ENCODE data around the gene KCTD17. TPM values are rescaled to one million over a fixed set of nuclear protein-coding genes. Genes with fewer than 3 reads are reported as not detected.

Gene KCTD17
- total and polyA plus RNA-seq, 3 experiments from 2014 or later: 12.9 to 44.8 (median 40.8) TPM

DNA sequence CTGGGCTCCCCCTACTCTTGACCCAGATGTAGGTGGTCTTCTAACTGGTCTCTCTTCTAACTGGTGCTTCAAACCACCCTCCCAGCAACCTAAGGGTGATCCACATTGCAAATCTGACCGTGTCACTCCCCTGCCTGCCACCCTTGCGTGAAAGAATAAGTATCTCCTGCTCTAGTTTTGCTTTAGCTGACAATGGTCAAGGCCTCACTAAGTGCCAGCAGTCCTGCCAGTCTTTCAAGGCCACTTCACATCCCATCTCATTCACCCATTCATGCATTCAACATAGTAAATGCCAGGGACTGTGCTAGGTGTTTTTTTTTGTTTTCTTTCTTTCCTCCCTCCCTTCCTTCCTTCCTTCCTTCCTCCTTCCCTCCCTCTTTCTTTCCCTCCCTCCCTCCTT is 2.3 kb upstream of the KCTD17 start:
- H3K4me1 ChIP-seq (ENCODE audit: insufficient read depth, low read length): peaks cover 10% of the 10 kb centered on the region
- H3K9me3 Mint-ChIP-seq: no peaks in the 10 kb centered on the region
- H3K36me3 ChIP-seq (ENCODE audit: insufficient read depth, low read length): no peaks in the 10 kb centered on the region
- CTCF ChIA-PET: no interaction called here
- H3K4me1 Mint-ChIP-seq: peaks cover 11 to 20% (median 11%) of the 10 kb centered on the region in 3 donors
- no peaks in the 10 kb centered on the region for H3K27me3 Mint-ChIP-seq
- H3K27ac Mint-ChIP-seq: no peak overlapping the region
- no peaks in the 10 kb centered on the region for H3K27me3 ChIP-seq (ENCODE audit: insufficient read depth, low read length, poor library complexity, severe bottlenecking)
- peaks cover 0 to 8% (median 0%) of the 10 kb centered on the region in 3 donors for H3K36me3 Mint-ChIP-seq
- no peak overlapping the region for H3K4me3 ChIP-seq (ENCODE audit: low read length)
- no peak overlapping the region for H3K27ac ChIP-seq (ENCODE audit: low read depth, low read length)
- DNase-seq: no peak
- POLR2A ChIA-PET: no interaction called here
- no peak overlapping the region for H3K4me3 Mint-ChIP-seq
- no peaks in the 10 kb centered on the region for H3K9me3 ChIP-seq (ENCODE audit: low read length)

DNA sequence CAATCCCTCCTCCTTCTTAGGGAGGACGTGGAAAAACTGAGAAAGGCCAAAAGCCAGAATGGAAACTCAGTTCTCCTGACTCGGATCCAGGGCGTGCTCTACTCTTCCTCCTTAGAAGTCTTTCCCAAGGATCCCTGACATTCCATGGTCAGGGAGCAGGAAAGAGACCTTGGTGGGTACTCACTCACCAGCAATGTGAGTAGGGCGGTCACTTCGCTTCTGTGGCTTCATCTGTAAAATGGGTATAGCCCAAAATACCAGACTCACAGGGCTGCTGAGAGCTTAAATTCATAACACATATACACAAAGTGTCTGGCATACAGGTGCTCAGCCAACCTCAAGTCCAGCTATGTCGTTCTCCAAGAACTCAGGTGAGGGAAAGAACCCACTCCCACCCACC is 629 bp upstream of the KCTD17 start:
- H3K4me3 ChIP-seq (ENCODE audit: low read length): no peak overlapping the region
- H3K27ac ChIP-seq (ENCODE audit: low read depth, low read length): no peak overlapping the region
- Mint-ChIP-seq H3K27ac (no peak overlapping the region), H3K4me3 (peak overlapping the region in 5 of 7 donors; percentile 70 to 81 (median 80)), H3K9me3 (no peaks in the 10 kb centered on the region), H3K4me1 (peaks cover 6 to 20% (median 11%) of the 10 kb centered on the region in 3 donors), H3K36me3 (peaks cover 0 to 23% (median 3%) of the 10 kb centered on the region in 3 donors), H3K27me3 (no peaks in the 10 kb centered on the region)
- H3K4me1 ChIP-seq (ENCODE audit: insufficient read depth, low read length): peaks cover 10% of the 10 kb centered on the region
- no peaks in the 10 kb centered on the region for H3K9me3 ChIP-seq (ENCODE audit: low read length)
- no peaks in the 10 kb centered on the region for H3K27me3 ChIP-seq (ENCODE audit: insufficient read depth, low read length, poor library complexity, severe bottlenecking)
- ChIA-PET POLR2A (interaction anchor here (0.8 to 0.9 kb wide), 2 partner anchors 19 to 149 kb away, joined by 3 to 4 read pairs; no protein-coding TSS in a partner anchor), CTCF (interaction anchor here (1.5 kb wide), 2 partner anchors 149 to 516 kb away, joined by 3 to 5 read pairs; no protein-coding TSS in a partner anchor)
- no peak for DNase-seq
- peaks cover 11% of the 10 kb centered on the region for H3K36me3 ChIP-seq (ENCODE audit: insufficient read depth, low read length)

DNA sequence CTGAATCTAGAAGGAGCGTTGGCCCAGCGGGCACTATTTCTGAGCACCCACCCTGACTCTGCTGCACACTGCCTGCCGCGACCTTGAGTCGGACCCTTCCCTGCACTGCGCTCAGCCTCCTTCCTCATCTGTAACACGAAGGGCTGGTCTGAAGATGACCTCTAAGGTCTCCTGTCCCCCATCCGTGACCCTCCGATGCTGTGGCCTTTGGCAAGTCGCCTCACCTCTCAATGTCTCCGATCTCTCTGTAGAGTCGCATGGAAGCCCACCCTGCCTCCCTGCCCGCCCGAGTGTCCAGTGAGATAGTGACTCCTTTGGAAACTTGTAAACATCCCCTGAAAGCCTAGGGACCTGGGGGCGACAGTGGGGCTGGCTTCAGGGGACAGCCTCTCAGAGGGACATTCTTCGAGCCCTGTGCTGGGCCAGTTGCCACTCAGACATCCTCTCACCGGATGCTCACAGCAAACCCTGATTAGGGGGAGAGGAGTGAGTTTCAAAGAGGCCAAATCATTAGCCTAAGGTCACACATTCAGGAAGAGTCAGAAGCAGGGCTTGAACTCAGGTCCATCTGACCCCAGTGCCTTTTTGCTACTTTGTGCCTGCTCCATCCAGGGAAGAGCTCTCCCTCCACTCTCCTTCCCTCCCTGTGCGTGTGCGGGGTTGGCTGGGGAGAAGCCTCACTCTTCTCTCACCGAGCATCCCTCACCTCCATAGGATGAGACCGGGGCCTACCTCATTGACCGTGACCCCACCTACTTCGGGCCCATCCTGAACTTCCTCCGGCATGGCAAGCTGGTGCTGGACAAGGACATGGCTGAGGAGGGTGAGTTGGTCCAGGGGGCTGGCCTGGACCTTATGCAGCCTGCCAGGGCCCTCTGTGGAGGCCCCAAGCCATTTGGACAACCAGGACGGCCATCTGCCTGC is 1.1 kb downstream of the KCTD17 start:
- Mint-ChIP-seq H3K36me3 (peaks cover 0 to 40% (median 4%) of the 10 kb centered on the region in 3 donors), H3K27me3 (no peaks in the 10 kb centered on the region), H3K4me3 (peak overlapping the region; percentile 77 to 88 (median 84)), H3K4me1 (peaks cover 6 to 20% (median 11%) of the 10 kb centered on the region in 3 donors), H3K9me3 (no peaks in the 10 kb centered on the region), H3K27ac (peak overlapping the region in 7 of 8 donors; percentile 45 to 93 (median 86))
- ChIA-PET CTCF (interaction anchor here (1.5 kb wide), 1 partner anchor 514 kb away, joined by 3 read pairs; no protein-coding TSS in a partner anchor), POLR2A (no interaction called here)
- Histone ChIP-seq H3K36me3 (ENCODE audit: insufficient read depth, low read length) (peaks cover 11% of the 10 kb centered on the region), H3K27ac (ENCODE audit: low read depth, low read length) (no peak overlapping the region), H3K9me3 (ENCODE audit: low read length) (no peaks in the 10 kb centered on the region), H3K27me3 (ENCODE audit: insufficient read depth, low read length, poor library complexity, severe bottlenecking) (no peaks in the 10 kb centered on the region), H3K4me3 (ENCODE audit: low read length) (no peak overlapping the region), H3K4me1 (ENCODE audit: insufficient read depth, low read length) (peaks cover 10% of the 10 kb centered on the region)
- DNase-seq: no peak

DNA sequence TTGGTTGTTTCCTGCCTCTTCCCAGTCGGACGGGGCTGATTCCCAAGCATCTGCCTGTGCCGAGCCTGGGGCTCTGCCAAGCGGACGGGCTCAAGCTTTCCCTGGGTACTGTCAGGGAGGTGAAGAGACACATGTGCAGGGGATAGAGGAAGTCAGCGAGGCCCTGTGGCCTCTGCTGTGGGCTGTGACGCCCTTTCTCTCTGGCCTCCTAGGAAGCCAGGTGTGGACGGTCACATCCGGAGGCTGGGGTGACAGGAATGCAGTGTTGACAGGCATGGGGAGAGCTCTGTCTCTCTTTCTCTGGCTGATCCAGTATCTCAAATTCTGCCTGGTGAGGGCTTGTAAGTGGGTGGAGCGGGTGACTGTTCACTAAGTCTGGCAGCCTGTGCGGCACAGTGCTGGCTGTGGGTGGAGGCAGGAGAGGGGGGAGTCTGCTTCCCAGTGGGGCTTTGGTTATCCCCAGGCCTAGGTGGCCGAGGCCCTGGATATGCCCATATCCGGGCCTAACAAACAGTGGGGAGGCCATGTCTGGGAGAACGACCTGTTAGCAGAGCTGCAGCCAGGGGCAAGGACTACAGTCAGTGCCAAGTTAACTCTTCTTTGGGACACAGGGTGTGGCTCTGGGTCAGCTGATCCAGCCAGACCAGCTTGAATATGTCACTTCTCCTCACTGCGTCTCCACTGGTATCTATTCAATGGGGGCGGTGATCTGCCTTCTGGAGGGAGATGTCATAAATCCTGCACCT is 1.9 kb downstream of the KCTD17 start:
- Histone ChIP-seq H3K4me1 (ENCODE audit: insufficient read depth, low read length) (peaks cover 10% of the 10 kb centered on the region), H3K4me3 (ENCODE audit: low read length) (no peak overlapping the region), H3K36me3 (ENCODE audit: insufficient read depth, low read length) (peaks cover 11% of the 10 kb centered on the region), H3K27ac (ENCODE audit: low read depth, low read length) (no peak overlapping the region), H3K9me3 (ENCODE audit: low read length) (no peaks in the 10 kb centered on the region), H3K27me3 (ENCODE audit: insufficient read depth, low read length, poor library complexity, severe bottlenecking) (no peaks in the 10 kb centered on the region)
- Mint-ChIP-seq H3K27ac (peak overlapping the region in 3 of 8 donors; percentile 33 to 85 (median 38)), H3K4me1 (peaks cover 6 to 20% (median 11%) of the 10 kb centered on the region in 3 donors), H3K4me3 (peak overlapping the region in 5 of 7 donors; percentile 57 to 88 (median 82)), H3K27me3 (no peaks in the 10 kb centered on the region), H3K36me3 (peaks cover 0 to 47% (median 4%) of the 10 kb centered on the region in 3 donors), H3K9me3 (no peaks in the 10 kb centered on the region)
- CTCF ChIA-PET: no interaction called here
- POLR2A ChIA-PET: no interaction called here
- no peak for DNase-seq

DNA sequence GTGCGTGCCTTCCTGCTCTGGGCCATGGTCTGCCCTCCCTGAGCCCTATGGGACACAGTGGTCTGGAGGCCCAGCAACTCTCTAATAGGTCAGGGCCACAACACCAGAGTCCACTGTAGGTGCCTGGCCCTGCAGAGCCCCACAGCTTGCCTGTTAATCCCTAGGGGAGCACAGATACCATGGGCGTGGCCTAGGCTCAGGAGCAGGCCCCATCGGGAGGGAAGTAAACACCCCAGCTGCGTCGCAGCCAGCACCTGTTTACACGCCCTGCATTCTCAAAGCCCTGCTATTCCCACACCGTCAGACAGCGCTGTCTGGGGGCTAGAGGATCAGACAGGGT is 2.5 kb downstream of the KCTD17 start:
- no peaks in the 10 kb centered on the region for H3K9me3 Mint-ChIP-seq
- H3K9me3 ChIP-seq (ENCODE audit: low read length): no peaks in the 10 kb centered on the region
- DNase-seq: no peak
- H3K27me3 Mint-ChIP-seq: no peaks in the 10 kb centered on the region
- peaks cover 11% of the 10 kb centered on the region for H3K36me3 ChIP-seq (ENCODE audit: insufficient read depth, low read length)
- H3K27me3 ChIP-seq (ENCODE audit: insufficient read depth, low read length, poor library complexity, severe bottlenecking): no peaks in the 10 kb centered on the region
- H3K27ac Mint-ChIP-seq: peak overlapping the region in 1 of 8 donors; percentile 59
- H3K4me1 ChIP-seq (ENCODE audit: insufficient read depth, low read length): peaks cover 10% of the 10 kb centered on the region
- peaks cover 6 to 20% (median 11%) of the 10 kb centered on the region in 3 donors for H3K4me1 Mint-ChIP-seq
- H3K27ac ChIP-seq (ENCODE audit: low read depth, low read length): no peak overlapping the region
- no peak overlapping the region for H3K4me3 ChIP-seq (ENCODE audit: low read length)
- ChIA-PET POLR2A (no interaction called here), CTCF (no interaction called here)
- H3K4me3 Mint-ChIP-seq: peak overlapping the region in 5 of 7 donors; percentile 12 to 82 (median 57)
- H3K36me3 Mint-ChIP-seq: peaks cover 0 to 47% (median 4%) of the 10 kb centered on the region in 3 donors

DNA sequence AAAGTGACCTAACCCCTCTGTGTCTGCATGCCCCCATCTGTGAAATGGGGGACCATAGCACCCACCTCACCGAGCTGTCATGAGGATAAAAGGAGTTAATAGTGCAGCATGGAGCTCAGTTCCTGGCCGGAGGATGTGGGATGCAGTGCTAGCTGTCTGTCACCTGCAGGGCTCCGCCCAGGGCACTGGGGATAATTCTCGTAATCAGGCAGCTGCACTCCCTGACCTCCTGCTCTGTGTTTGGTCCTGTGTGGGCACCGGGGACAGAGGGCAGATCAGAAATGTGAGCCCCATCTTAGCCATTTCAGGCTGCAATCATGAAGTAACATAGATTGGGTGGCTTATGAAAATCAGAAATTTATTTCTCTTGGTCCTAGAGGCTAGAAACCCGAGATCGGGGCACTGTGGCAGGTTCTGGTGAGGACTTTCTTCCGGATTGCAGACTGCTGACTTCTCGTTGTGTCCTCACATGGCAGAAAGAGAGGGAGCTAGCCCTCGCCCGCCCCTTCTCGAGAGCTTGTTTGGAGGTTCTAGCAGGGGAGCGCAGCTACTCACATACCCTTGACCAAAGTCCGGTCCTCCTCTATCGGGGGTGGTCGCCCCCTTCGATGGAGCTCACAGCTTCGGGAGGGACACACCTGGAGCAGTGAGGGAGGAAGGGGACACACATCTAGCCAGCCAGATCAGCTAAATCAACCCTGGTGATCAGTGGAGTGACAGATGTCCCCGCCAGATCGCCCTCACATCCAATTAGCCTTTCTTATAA is 3.2 kb downstream of the KCTD17 start:
- no peaks in the 10 kb centered on the region for H3K27me3 Mint-ChIP-seq
- H3K4me1 ChIP-seq (ENCODE audit: insufficient read depth, low read length): peaks cover 10% of the 10 kb centered on the region
- no peak overlapping the region for H3K27ac ChIP-seq (ENCODE audit: low read depth, low read length)
- no peak for DNase-seq
- no peaks in the 10 kb centered on the region for H3K9me3 Mint-ChIP-seq
- CTCF ChIA-PET: no interaction called here
- POLR2A ChIA-PET: no interaction called here
- H3K36me3 ChIP-seq (ENCODE audit: insufficient read depth, low read length): peaks cover 11% of the 10 kb centered on the region
- peaks cover 0 to 50% (median 4%) of the 10 kb centered on the region in 3 donors for H3K36me3 Mint-ChIP-seq
- no peaks in the 10 kb centered on the region for H3K27me3 ChIP-seq (ENCODE audit: insufficient read depth, low read length, poor library complexity, severe bottlenecking)
- H3K4me3 Mint-ChIP-seq: no peak overlapping the region
- no peak overlapping the region for H3K4me3 ChIP-seq (ENCODE audit: low read length)
- peak overlapping the region in 2 of 8 donors; percentile 32 to 47 for H3K27ac Mint-ChIP-seq
- no peaks in the 10 kb centered on the region for H3K9me3 ChIP-seq (ENCODE audit: low read length)
- peaks cover 6 to 23% (median 11%) of the 10 kb centered on the region in 3 donors for H3K4me1 Mint-ChIP-seq

DNA sequence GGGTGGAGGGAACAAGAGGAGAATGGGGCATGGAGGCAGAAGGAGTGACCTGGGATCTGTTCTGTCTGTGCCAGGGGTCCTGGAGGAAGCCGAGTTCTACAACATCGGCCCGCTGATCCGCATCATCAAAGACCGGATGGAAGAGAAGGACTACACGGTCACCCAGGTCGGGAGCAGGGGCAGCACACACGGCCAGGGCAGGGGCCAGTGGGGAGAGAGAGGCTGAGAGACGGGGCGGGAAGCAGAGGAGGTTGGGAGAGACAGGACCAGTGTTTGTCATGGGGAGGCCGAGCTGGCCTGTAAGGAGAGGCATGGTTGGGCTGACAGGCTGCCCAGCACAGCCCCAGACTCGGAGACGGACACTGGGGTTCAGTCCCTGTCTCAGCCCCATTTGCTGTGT is 4.7 kb downstream of the KCTD17 start:
- no peak overlapping the region for H3K27ac ChIP-seq (ENCODE audit: low read depth, low read length)
- H3K9me3 ChIP-seq (ENCODE audit: low read length): no peaks in the 10 kb centered on the region
- H3K27ac Mint-ChIP-seq: peak overlapping the region in 3 of 8 donors; percentile 24 to 33 (median 29)
- CTCF ChIA-PET: no interaction called here
- no peak overlapping the region for H3K4me3 Mint-ChIP-seq
- peaks cover 13 to 34% (median 18%) of the 10 kb centered on the region in 3 donors for H3K4me1 Mint-ChIP-seq
- H3K4me3 ChIP-seq (ENCODE audit: low read length): no peak overlapping the region
- H3K27me3 Mint-ChIP-seq: no peaks in the 10 kb centered on the region
- POLR2A ChIA-PET: no interaction called here
- H3K27me3 ChIP-seq (ENCODE audit: insufficient read depth, low read length, poor library complexity, severe bottlenecking): no peaks in the 10 kb centered on the region
- H3K4me1 ChIP-seq (ENCODE audit: insufficient read depth, low read length): peaks cover 10% of the 10 kb centered on the region
- peaks cover 0 to 58% (median 4%) of the 10 kb centered on the region in 3 donors for H3K36me3 Mint-ChIP-seq
- H3K9me3 Mint-ChIP-seq: no peaks in the 10 kb centered on the region
- peaks cover 11% of the 10 kb centered on the region for H3K36me3 ChIP-seq (ENCODE audit: insufficient read depth, low read length)
- DNase-seq: no peak

Measured in CD8-positive, alpha-beta memory T cell (primary cell).